GM23338 (cell line): Measurements from ENCODE around the gene ADGRG6. TPM values are rescaled to one million over a fixed set of nuclear protein-coding genes. Genes with fewer than 3 reads are reported as not detected.

Source experiments
- ATAC-seq: fragments of 200-7000 bp; cut with Tn5 transposase; 3 replicates; pipeline ENCODE4 v1.9.1; 2020
- DNase-seq: peaks from one replicate; pipeline ENCODE4 v3.0.0-alpha.2; 2015; ENCODE audit warnings: low spot score
- H2AFZ ChIP-seq: fragments of 200-600 bp; sonication (generic); 2 replicates; pipeline ENCODE4 v1.8.0; 2016; ENCODE audit warnings: antibody characterized with exemption, mild to moderate bottlenecking, moderate library complexity
- H3F3A ChIP-seq: fragments of 200-600 bp; sonication (generic); replicated peaks from 2 replicates; pipeline ENCODE4 v1.8.0; 2017; ENCODE audit warnings: antibody characterized with exemption, mixed run types, low read depth
- H3K27ac ChIP-seq: fragments of 200-600 bp; sonication (generic); 2 replicates; pipeline ENCODE4 v1.6.1; 2016; ENCODE audit warnings: low read depth
- H3K27me3 ChIP-seq: fragments of 200-600 bp; sonication (generic); 2 replicates; pipeline ENCODE4 v1.8.0; 2016; ENCODE audit warnings: mild to moderate bottlenecking, mixed run types, moderate library complexity; ENCODE audit not compliant: insufficient read depth
- H3K36me3 ChIP-seq: fragments of 200-600 bp; sonication (generic); 2 replicates; pipeline ENCODE4 v1.8.0; 2016; ENCODE audit warnings: mild to moderate bottlenecking; ENCODE audit not compliant: insufficient read depth
- H3K4me1 ChIP-seq: fragments of 200-600 bp; sonication (generic); 2 replicates; pipeline ENCODE4 v1.8.0; 2016; ENCODE audit warnings: mild to moderate bottlenecking, moderate library complexity; ENCODE audit not compliant: insufficient read depth
- H3K4me2 ChIP-seq: fragments of 200-600 bp; sonication (generic); 2 replicates; pipeline ENCODE4 v1.7.1; 2017; ENCODE audit warnings: mixed run types
- H3K4me3 ChIP-seq: fragments of 200-600 bp; sonication (generic); 2 replicates; pipeline ENCODE4 v1.6.1; 2016; ENCODE audit warnings: mixed run types
- H3K79me2 ChIP-seq: fragments of 200-600 bp; sonication (generic); replicated peaks from 2 replicates; pipeline ENCODE4 v1.8.0; 2017; ENCODE audit warnings: mild to moderate bottlenecking; ENCODE audit not compliant: insufficient read depth
- H3K9me2 ChIP-seq: fragments of 200-600 bp; sonication (generic); 2 replicates; pipeline ENCODE4 v1.8.0; 2017; ENCODE audit not compliant: insufficient read depth
- H4K20me1 ChIP-seq: fragments of 200-600 bp; sonication (generic); replicated peaks from 2 replicates; pipeline ENCODE4 v1.8.0; 2017; ENCODE audit warnings: mild to moderate bottlenecking; ENCODE audit not compliant: insufficient read depth
- H3K27ac Mint-ChIP-seq: 2 replicates; pipeline ENCODE4 v1.8.0; 2020; ENCODE audit warnings: inconsistent platforms, mild to moderate bottlenecking, moderate library complexity, mixed read lengths
- H3K27me3 Mint-ChIP-seq: 3 replicates; pipeline ENCODE4 v1.8.0; 2022; ENCODE audit warnings: low read depth, mild to moderate bottlenecking, moderate library complexity, mixed read lengths, inconsistent platforms; ENCODE audit not compliant: insufficient read depth, poor library complexity
- H3K36me3 Mint-ChIP-seq: 3 replicates; pipeline ENCODE4 v1.8.0; 2021; ENCODE audit warnings: low read depth, mild to moderate bottlenecking, inconsistent platforms, moderate library complexity, mixed read lengths
- H3K4me1 Mint-ChIP-seq: 3 replicates; pipeline ENCODE4 v1.8.0; 2020; ENCODE audit warnings: mild to moderate bottlenecking, inconsistent platforms, mixed read lengths
- H3K4me3 Mint-ChIP-seq: 3 replicates; pipeline ENCODE4 v1.8.0; 2021; ENCODE audit warnings: moderate library complexity, mild to moderate bottlenecking, inconsistent platforms, mixed read lengths
- H3K9me3 Mint-ChIP-seq: 3 replicates; pipeline ENCODE4 v1.8.0; 2020; ENCODE audit warnings: moderate library complexity, mild to moderate bottlenecking, inconsistent platforms, mixed read lengths
- CTCF ChIP-seq, 2 experiments: fragments of 200-600 bp in 1 of 2; sonication (generic) in 1 of 2; conservative IDR thresholded peaks; 2 replicates each; pipeline versions ENCODE4 v1.5.1 to v1.6.1; 2016 to 2017; ENCODE audit warnings: antibody characterized with exemption in 2 of 2, low read depth in 2 of 2, mild to moderate bottlenecking in 2 of 2, moderate library complexity in 1 of 2
- ETS1 ChIP-seq: IDR thresholded peaks from 2 replicates; pipeline ENCODE4 v1.6.1; 2016; ENCODE audit warnings: antibody characterized with exemption
- JUNB ChIP-seq: IDR thresholded peaks from one replicate; pipeline ENCODE4 v1.6.1; 2016; ENCODE audit warnings: antibody characterized with exemption; ENCODE audit not compliant: unreplicated experiment
- NANOG ChIP-seq: IDR thresholded peaks from 2 replicates; pipeline ENCODE4 v1.6.1; 2016; ENCODE audit warnings: antibody characterized with exemption, borderline replicate concordance
- POLR2AphosphoS5 ChIP-seq: IDR thresholded peaks from 2 replicates; pipeline ENCODE4 v1.6.1; 2016; ENCODE audit warnings: antibody characterized with exemption, low read depth
- STAT1 ChIP-seq: IDR thresholded peaks from one replicate; pipeline ENCODE4 v1.6.1; 2016; ENCODE audit warnings: antibody characterized with exemption; ENCODE audit not compliant: unreplicated experiment
- ZNF331 ChIP-seq: fragments of 250-450 bp; sonication (Bioruptor Pico); IDR thresholded peaks from 2 replicates; pipeline ENCODE4 v1.5.0; 2020; ENCODE audit warnings: low read depth, mild to moderate bottlenecking, moderate library complexity
- ZNF462 ChIP-seq: fragments of 250-450 bp; sonication (Bioruptor Pico); IDR thresholded peaks from 2 replicates; pipeline ENCODE4 v1.5.0; 2020; ENCODE audit warnings: mild to moderate bottlenecking, moderate library complexity
- long read RNA-seq: library from polyadenylated mRNA; unstranded; transcript quantifications from one replicate; pipeline ENCODE4 v2.0.0, GENCODE V29; 2020; ENCODE audit not compliant: unreplicated experiment
- polyA plus RNA-seq: library from polyadenylated mRNA; unstranded; fragments of >200 nt; fragmentation: Nextera tagmentation; extraction: Ambion mirVana; gene quantifications from 2 replicates; pipeline ENCODE4 v1.2.1, GENCODE V29; 2016
- total RNA-seq: library from RNA; depleted of rRNA; stranded (reverse); fragments of >200 nt; shearing (Covaris generic); gene quantifications from 2 replicates; pipeline ENCODE4 v1.2.3, GENCODE V29; 2014; rRNA removed

The ADGRG6 gene
- total RNA-seq (4.9 and 7.7 TPM in 2 replicates), polyA plus RNA-seq (1.3 and 1.8 TPM in 2 replicates)
- long read RNA-seq: 0 reads

- H3K9me2 ChIP-seq: no peaks in the 10 kb centered on the region
- H3F3A ChIP-seq: no peaks in the 10 kb centered on the region
- H3K9me3 Mint-ChIP-seq: no peaks in the 10 kb centered on the region
- DNase-seq (peak; percentile 87), ATAC-seq (peak; percentile 91)
- H3K27me3 ChIP-seq: peaks cover 40% of the 10 kb centered on the region
- peak within 1 kb of the TSS; percentile 85 for H3K4me2 ChIP-seq
- H3K27me3 Mint-ChIP-seq: peaks cover 33% of the 10 kb centered on the region
- H3K27ac ChIP-seq: no peak within 1 kb of the TSS
- peak within 1 kb of the TSS; percentile 98 for H2AFZ ChIP-seq
- H3K36me3 Mint-ChIP-seq: no peaks in the 10 kb centered on the region
- no peak within 1 kb of the TSS for H3K27ac Mint-ChIP-seq
- no peaks in the 10 kb centered on the region for H4K20me1 ChIP-seq
- H3K4me1 ChIP-seq: peaks cover 30% of the 10 kb centered on the region
- H3K4me3 Mint-ChIP-seq: peak within 1 kb of the TSS; percentile 86
- H3K4me3 ChIP-seq: peak within 1 kb of the TSS; percentile 65
- H3K36me3 ChIP-seq: no peaks in the 10 kb centered on the region
- H3K4me1 Mint-ChIP-seq: peaks cover 35% of the 10 kb centered on the region
- no peaks in the 10 kb centered on the region for H3K79me2 ChIP-seq
- TF ChIP-seq ETS1: no peak
- no peak for TF ChIP-seq POLR2AphosphoS5
- TF ChIP-seq JUNB: no peak
- TF ChIP-seq ZNF462 (CRISPR knock-in tag): no peak
- no peak for TF ChIP-seq ZNF331 (CRISPR knock-in tag)
- TF ChIP-seq STAT1: no peak
- TF ChIP-seq NANOG: no peak
- peak in 1 of 2 experiments; percentile 19; a peak in 2 of 4 replicates for TF ChIP-seq CTCF (conservative IDR thresholded peaks at IDR 0.05; ENCODE audit: low read depth in 2 of 2)
These were observed at the start of gene ADGRG6 for GRCh38 chr6:142301651-142302391. TSS of gene ADGRG6 (plus strand) at chr6:142302007. CDS start at chr6:142302330, 323 bp downstream.
